Stimulated activated CD4-positive, alpha-beta T cell treated with anti-CD3 and anti-CD28 coated beads, Interleukin-2, amount 100 ng/mL, for 48 hours (primary cell): ENCODE results near the gene OR2V1.
"Not testable (repeated sequence)": the region's sequence is repeated elsewhere in the genome, so short reads cannot be mapped to it uniquely, and the experiment has no call there.

ENCODE experiments used
- DNase-seq, 2 donors: peaks; one replicate each; pipeline ENCODE4 v3.0.0-alpha.2; 2020

The OR2V1 gene

GRCh38 chr5:181100121-181100875, 30.7 kb downstream of the OR2V1 start:
- DNase-seq: no peak

- no peak for DNase-seq
Measured at GRCh38 chr5:181099602-181100086, 31.3 kb downstream of the OR2V1 start.

DNA sequence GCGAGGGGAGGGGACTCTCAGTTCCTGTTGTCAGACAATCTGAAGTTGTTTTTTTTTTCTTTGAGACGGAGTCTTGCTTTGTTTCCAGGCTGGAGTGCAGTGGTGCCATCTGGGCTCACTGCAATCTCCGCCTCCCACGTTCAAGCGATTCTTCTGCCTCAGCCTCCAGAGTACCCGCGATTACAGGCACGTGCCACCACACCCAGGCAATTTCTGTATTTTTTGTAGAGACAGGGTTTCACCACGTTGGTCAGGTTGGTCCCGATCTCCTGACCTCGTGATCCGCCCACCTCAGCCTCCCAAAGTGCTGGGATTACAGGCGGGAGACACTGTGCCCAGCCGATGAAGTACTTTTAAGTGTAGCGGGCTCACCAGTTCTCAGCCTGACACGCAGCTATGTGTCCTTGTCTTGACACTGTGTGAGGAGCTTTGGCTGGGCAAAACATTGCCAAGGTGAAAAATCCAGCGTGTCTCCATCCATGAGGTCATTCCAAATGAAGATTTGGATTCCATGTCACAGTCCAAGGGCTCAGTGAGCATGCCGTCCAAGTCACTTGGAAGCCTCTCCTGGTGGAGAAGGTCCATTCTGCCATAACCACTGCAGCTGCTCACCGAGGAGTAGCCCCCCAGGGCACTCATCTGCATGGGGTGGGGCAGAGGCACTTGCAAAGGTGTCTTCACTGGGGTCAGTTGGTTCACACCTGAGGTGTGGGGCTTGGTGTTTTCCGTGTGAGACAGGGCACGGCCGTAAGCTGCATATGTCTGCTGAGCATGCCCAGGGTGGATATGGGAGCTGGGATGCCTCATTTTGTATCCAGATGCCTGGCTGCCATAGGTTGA, 32.0 kb downstream of the OR2V1 start:
- no peak for DNase-seq

GRCh38 chr5:181097759-181098491, 33.0 kb downstream of the OR2V1 start:
- DNase-seq: not testable (repeated sequence)

DNA sequence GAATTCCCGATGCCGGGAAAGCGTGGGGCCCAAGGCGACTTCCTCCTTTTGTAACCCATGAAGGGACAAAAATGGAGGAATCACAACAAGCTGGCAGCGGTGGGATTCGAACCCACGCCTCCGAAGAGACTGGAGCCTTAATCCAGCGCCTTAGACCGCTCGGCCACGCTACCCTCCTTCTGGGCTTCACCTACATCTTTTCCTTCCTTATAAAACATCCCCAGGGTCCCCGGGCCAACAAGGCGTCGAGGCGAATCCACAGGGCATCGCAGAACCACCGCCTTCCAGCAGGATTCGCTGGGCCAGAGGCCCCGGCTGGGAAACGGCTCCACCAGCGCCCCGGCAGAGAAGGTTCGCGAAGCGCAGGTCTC, 33.6 kb downstream of the OR2V1 start:
- DNase-seq: not testable (repeated sequence)

DNA sequence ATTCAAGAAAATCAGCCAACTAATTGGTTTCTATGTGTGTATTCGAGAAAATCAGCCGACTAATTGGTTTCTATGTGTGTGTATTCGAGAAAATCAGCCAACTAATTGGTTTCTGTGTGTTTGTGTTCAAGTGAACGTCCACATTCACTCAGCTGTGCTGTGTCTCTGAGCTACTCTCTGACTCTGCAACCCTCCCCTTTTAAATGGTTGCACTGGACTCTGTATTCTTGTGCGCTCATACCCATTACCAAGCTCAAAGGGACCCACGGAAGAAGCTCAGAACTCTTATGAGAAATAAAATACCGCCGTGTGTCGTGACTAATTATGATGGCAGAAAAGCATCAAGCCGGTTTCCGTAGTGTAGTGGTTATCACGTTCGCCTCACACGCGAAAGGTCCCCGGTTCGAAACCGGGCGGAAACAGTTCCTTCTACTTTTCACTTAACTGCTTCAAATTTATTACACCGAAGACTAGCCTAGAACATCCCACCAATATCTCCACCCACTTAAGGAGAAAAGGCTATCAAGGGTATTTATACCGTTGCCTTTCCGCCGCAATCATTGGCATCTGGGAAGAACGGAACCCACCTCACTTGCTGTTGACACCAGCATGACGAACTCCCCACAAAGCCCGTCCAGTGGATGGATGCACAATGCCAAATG, 34.1 kb downstream of the OR2V1 start:
- DNase-seq: not testable (repeated sequence)

DNA sequence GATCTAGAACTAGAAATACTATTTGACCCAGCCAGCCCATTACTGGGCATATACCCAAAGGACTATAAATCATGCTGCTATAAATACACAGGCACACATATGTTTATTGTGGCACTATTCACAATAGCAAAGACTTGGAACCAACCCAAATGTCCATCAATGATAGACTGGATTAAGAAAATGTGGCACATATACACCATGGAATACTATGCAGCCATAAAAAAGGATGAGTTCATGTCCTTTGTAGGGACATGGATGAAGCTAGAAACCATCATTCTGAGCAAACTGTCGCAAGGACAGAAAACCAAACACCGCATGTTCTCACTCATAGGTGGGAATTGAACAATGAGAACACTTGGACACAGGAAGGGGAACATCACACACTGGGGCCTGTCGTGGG, 35.8 kb downstream of the OR2V1 start:
- DNase-seq: not testable (repeated sequence)

GRCh38 chr5:181092428-181092827, 38.5 kb downstream of the OR2V1 start:
- no peak for DNase-seq

DNA sequence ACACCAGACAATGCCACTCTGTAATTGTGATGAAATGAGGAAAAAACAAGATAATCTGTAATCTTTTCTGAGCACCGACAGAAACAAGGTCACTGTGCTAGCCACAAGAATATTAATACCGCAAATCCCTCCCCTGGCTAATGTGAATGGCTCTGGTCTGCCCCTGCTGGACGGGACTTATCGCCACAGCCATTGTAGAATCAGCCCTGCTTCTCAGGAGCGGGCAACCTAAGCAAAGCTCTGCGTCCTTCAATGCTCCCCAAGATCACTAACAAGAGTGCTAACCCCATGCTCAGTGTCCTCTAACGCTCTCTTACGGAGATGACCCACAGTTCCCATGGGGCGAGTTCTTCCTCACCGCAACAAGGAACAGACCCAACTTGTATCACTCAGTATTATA, 42.7 kb downstream of the OR2V1 start:
- no peak for DNase-seq

- no peak for DNase-seq
Measured at GRCh38 chr5:181087309-181087708, 43.7 kb downstream of the OR2V1 start.

- no peak for DNase-seq
Measured at GRCh38 chr5:181086884-181087205, 44.1 kb downstream of the OR2V1 start.

DNA sequence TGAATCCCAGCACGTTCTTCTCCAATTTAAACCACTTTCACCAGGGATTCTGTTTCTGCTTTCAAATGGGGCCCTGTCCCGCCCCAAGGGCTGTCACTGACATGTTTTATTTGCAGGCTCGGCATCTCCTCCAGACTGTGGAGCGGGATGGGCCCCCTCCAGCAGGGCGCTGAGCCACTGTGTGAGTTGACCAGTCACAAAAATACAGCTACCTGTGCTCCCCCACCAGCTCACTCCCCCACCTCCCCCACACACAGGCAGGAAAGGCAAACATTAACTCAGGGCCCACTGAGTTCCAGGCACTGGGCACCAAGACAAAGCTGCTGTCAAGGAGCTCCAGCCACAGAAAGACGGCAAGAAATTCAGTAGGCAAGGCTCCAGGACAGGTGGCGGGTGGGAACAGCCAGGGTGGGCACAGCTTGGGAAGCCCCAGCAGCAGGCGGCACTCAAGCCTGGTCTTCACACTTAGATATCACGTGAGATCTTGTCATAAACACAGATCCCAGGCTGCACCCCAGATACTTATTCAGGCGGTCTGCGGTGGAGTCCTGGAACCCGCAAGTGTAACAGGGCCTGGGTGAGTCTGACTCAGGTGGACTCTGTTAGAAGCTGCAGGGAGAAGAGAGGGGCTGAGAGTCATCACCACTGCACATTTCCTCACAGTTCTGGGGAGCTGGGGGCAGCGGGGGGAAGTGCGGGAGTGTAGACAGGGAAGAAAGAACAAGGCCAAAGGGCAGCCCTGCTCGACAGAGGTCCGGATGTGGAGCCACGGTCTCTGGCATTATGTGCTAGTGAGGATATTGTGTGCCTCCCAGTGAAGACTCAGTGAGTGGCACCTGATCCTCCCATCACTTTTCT, 44.7 kb downstream of the OR2V1 start:
- DNase-seq: no peak

DNA sequence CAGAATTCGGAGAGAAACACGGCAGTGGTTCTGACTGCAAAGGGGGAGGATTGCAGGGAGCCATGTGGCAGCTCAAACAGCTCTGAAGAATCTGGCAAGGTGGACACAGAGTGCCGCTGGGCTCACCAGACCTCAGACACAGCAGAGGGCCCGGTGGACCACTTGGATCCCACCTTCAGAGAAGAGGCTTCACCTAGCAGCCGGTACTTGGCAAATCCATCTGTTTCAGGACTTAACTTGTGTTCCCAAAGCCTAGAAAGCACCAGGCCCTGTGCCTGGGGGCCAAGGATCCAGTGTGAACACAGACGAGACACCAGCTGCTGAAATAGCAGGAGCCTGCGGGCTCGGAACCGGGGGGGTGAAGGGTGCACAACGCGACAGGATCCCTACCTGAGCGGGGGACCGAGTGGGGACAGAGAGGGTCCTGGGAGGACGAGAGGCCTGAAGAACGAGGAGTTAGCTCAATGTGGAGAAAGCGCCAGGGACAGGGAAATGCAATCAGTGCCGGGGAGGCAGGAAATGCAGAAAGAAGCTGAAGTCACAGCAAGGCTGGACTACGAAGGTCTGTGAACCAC, 46.3 kb downstream of the OR2V1 start:
- DNase-seq: no peak

DNA sequence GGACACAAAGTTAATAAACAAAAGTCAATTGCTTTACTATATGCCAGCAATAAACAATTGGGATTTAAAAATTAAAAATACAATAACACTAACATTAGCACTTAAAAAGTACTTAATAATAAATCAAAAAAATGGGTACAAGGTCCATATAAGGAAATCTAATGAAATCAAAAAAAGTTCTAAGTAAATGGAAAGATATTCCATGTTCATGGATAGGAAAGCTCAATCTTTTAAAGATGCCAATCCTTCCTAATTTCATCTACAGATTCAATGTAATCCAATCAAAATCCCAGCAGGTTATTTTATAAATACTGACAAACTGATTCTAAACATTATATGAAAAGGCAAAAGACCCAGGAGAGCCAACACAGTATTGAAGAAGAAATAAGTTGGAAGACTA, 49.0 kb downstream of the OR2V1 start:
- no peak for DNase-seq

GRCh38 chr5:181076920-181077319, 54.0 kb downstream of the OR2V1 start:
- no peak for DNase-seq
